ENCODE measurements around the gene TIAM2. TPM values are rescaled to one million over a fixed set of nuclear protein-coding genes. Genes with fewer than 3 reads are reported as not detected.

Gene TIAM2
- total and polyA plus RNA-seq, 10 of the 15 experiments (the other 5 are each of a cell fraction or from before 2014, with no cell fraction given): 1.1 to 10.5 (median 2.3) TPM

DNA sequence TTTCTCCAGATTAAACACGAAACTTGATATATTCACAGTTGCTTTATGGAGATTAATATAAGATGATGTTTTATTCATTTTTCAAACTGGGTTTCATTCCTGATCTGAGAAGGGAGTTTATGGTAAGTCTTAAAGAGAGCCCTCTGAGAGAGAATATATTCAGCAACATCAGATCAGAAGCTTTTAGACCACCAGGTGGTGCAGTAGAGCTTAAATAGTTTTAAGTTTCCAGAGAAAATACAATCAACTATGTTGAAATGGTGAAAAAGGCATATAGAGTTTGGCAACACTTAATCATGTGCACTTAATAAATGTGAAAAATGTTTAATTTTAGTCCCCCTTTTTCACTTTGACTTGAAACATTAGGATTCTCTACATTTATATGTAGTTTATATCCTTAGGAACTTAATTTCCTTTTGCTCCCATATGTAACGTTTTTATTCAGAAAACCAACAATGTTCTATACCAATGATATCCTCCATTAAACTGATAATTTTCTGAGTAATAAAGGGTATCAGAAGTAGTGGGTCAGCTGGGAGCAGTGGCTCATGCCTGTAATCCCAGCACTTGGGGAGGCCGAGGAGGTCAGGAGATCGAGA is 182.3 kb downstream of the TIAM2 start:
- no peaks in the 10 kb centered on the region for H4K20me1 ChIP-seq (ENCODE audit: control insufficient read depth, insufficient read depth)
- ATAC-seq (peak; percentile 60), DNase-seq (ENCODE audit: low read depth, low spot score) (no peak), FAIRE-seq (peak; percentile 75)
- no TSS peak for BruUV-seq (replicated peaks)
- intact Hi-C loops (cut with micrococcal nuclease; ENCODE audit: unreplicated experiment) (loop anchor here (1.0 to 10.0 kb wide), 5 partner anchors 71 to 573 kb away; partner anchors contain the start of gene TFB1M), in situ Hi-C loops (cut with MboI) (loop anchor here (5.0 kb wide), 1 partner anchor 75 kb away; no protein-coding TSS in a partner anchor)
- H3K9ac ChIP-seq (ENCODE audit: control insufficient read depth, insufficient read depth, low read length): no peak overlapping the region
- peaks cover 26% of the 10 kb centered on the region for H3K4me1 ChIP-seq (ENCODE audit: control insufficient read depth, insufficient read depth, low read length)
- RAD21 ChIA-PET (ENCODE audit: unreplicated experiment): interaction anchor here (0.7 to 4.0 kb wide), 23 partner anchors 9 to 567 kb away, joined by 3 to 178 read pairs (median 4); partner anchors contain the start of gene TFB1M
- POLR2A ChIA-PET: interaction anchor here (0.6 to 1.7 kb wide), 8 partner anchors 71 to 1681 kb away, joined by 3 to 8 read pairs (median 4); no protein-coding TSS in a partner anchor
- H3K27ac ChIP-seq (ENCODE audit: control insufficient read depth, insufficient read depth): no peak overlapping the region
- no peak overlapping the region for H2AFZ ChIP-seq (ENCODE audit: control insufficient read depth, low read depth, low read length)
- CTCF ChIA-PET: interaction anchor here (0.8 to 5.4 kb wide), 38 partner anchors 9 to 502 kb away, joined by 3 to 228 read pairs (median 5); no protein-coding TSS in a partner anchor
- no peaks in the 10 kb centered on the region for H3K79me2 ChIP-seq (ENCODE audit: control insufficient read depth, insufficient read depth, low read length)
- 18% methylated on average over 4 of the region's 4 CpGs for WGBS (ENCODE audit: insufficient coverage, insufficient replicate concordance, low lambda C conversion rate, missing lambda C conversion rate)
- 0 out of 2 replicates have a peak overlapping the region, but pooled peaks have one; percentile 12 for H3K4me2 ChIP-seq (ENCODE audit: control insufficient read depth, insufficient read depth)
- no peaks in the 10 kb centered on the region for H3K27me3 ChIP-seq (replicated peaks in 1 of 2; ENCODE audit: control insufficient read depth in 2 of 2, insufficient read depth in 2 of 2, low read length in 1 of 2)
- SMC1A ChIA-PET (ENCODE audit: uncharacterized antibody, unreplicated experiment): interaction anchor here (0.6 to 5.7 kb wide), 30 partner anchors 9 to 624 kb away, joined by 3 to 224 read pairs (median 5); partner anchors contain the start of gene TFB1M
- H3K36me3 ChIP-seq (ENCODE audit: control insufficient read depth in 2 of 2, insufficient read depth in 2 of 2, low read length in 1 of 2): no peaks in the 10 kb centered on the region
- no peak overlapping the region; the same call in 1 of the 2 replicates for H3K4me3 ChIP-seq
- H3K9me3 ChIP-seq (replicated peaks; ENCODE audit: control insufficient read depth, insufficient read depth, low read length): no peaks in the 10 kb centered on the region
- TF ChIP-seq, protein P1, sequence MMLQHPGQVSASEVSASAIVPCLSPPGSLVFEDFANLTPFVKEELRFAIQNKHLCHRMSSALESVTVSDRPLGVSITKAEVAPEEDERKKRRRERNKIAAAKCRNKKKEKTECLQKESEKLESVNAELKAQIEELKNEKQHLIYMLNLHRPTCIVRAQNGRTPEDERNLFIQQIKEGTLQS (IDR thresholded peaks at IDR 0.05; ENCODE audit: borderline replicate concordance, extremely low read depth, low read depth, low read length): no peak
- TF ChIP-seq, protein P2, sequence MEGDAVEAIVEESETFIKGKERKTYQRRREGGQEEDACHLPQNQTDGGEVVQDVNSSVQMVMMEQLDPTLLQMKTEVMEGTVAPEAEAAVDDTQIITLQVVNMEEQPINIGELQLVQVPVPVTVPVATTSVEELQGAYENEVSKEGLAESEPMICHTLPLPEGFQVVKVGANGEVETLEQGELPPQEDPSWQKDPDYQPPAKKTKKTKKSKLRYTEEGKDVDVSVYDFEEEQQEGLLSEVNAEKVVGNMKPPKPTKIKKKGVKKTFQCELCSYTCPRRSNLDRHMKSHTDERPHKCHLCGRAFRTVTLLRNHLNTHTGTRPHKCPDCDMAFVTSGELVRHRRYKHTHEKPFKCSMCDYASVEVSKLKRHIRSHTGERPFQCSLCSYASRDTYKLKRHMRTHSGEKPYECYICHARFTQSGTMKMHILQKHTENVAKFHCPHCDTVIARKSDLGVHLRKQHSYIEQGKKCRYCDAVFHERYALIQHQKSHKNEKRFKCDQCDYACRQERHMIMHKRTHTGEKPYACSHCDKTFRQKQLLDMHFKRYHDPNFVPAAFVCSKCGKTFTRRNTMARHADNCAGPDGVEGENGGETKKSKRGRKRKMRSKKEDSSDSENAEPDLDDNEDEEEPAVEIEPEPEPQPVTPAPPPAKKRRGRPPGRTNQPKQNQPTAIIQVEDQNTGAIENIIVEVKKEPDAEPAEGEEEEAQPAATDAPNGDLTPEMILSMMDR (IDR thresholded peaks at IDR 0.05 in 2 of 3, conservative IDR thresholded peaks at IDR 0.05 in 1 of 3; ENCODE audit: control insufficient read depth in 2 of 3, extremely low read depth in 1 of 3, insufficient read depth in 1 of 3, low read depth in 3 of 3, low read length in 3 of 3): peak; percentile 47 to 70 (median 57); a peak in 5 of 6 replicates
- peak; percentile 29; the same call in 1 of the 2 replicates for TF ChIP-seq RB1 (IDR thresholded peaks at IDR 0.05; ENCODE audit: borderline replicate concordance)
- no peak for TF ChIP-seq HCFC1 (IDR thresholded peaks at IDR 0.05; ENCODE audit: low read length)
- no peak for TF ChIP-seq NFYB (IDR thresholded peaks at IDR 0.05; ENCODE audit: insufficient read depth, low read depth, low read length)
- TF ChIP-seq MEF2A (IDR thresholded peaks at IDR 0.05; ENCODE audit: insufficient read depth, low read depth, low read length): no peak
- TF ChIP-seq USF1 (IDR thresholded peaks at IDR 0.05; ENCODE audit: borderline replicate concordance, extremely low read length, insufficient read depth, low read depth, low read length): no peak
- TF ChIP-seq NRF1 (conservative IDR thresholded peaks at IDR 0.05; ENCODE audit: low read depth, low read length): no peak
- peak; percentile 88 for TF ChIP-seq SMC3 (IDR thresholded peaks at IDR 0.05; ENCODE audit: borderline replicate concordance, low read length)
- no peak for TF ChIP-seq PAX5 (IDR thresholded peaks at IDR 0.05; ENCODE audit: borderline replicate concordance, low read depth, low read length)
- TF ChIP-seq, protein P3, sequence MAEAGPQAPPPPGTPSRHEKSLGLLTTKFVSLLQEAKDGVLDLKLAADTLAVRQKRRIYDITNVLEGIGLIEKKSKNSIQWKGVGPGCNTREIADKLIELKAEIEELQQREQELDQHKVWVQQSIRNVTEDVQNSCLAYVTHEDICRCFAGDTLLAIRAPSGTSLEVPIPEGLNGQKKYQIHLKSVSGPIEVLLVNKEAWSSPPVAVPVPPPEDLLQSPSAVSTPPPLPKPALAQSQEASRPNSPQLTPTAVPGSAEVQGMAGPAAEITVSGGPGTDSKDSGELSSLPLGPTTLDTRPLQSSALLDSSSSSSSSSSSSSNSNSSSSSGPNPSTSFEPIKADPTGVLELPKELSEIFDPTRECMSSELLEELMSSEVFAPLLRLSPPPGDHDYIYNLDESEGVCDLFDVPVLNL (IDR thresholded peaks at IDR 0.05; ENCODE audit: low read depth, low read length): no peak
- TF ChIP-seq, protein P4, sequence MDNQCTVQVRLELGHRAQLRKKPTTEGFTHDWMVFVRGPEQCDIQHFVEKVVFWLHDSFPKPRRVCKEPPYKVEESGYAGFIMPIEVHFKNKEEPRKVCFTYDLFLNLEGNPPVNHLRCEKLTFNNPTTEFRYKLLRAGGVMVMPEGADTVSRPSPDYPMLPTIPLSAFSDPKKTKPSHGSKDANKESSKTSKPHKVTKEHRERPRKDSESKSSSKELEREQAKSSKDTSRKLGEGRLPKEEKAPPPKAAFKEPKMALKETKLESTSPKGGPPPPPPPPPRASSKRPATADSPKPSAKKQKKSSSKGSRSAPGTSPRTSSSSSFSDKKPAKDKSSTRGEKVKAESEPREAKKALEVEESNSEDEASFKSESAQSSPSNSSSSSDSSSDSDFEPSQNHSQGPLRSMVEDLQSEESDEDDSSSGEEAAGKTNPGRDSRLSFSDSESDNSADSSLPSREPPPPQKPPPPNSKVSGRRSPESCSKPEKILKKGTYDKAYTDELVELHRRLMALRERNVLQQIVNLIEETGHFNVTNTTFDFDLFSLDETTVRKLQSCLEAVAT (IDR thresholded peaks at IDR 0.05): no peak
- TF ChIP-seq ZNF622 (IDR thresholded peaks at IDR 0.05): no peak
- no peak for TF ChIP-seq MTA3 (IDR thresholded peaks at IDR 0.05; ENCODE audit: borderline replicate concordance, low read length)

Data from GM12878 (cell line).